NCI-H345 (cell line): ENCODE data around the gene GPER1.

Experiments
- DNase-seq: peaks from one replicate; lab custom pipeline; 2025; lab: John Stamatoyannopoulos, UW

The GPER1 gene

GRCh38 chr7:1054438-1054837 is 33.5 kb upstream of the GPER1 start:
- no peak for DNase-seq

DNA sequence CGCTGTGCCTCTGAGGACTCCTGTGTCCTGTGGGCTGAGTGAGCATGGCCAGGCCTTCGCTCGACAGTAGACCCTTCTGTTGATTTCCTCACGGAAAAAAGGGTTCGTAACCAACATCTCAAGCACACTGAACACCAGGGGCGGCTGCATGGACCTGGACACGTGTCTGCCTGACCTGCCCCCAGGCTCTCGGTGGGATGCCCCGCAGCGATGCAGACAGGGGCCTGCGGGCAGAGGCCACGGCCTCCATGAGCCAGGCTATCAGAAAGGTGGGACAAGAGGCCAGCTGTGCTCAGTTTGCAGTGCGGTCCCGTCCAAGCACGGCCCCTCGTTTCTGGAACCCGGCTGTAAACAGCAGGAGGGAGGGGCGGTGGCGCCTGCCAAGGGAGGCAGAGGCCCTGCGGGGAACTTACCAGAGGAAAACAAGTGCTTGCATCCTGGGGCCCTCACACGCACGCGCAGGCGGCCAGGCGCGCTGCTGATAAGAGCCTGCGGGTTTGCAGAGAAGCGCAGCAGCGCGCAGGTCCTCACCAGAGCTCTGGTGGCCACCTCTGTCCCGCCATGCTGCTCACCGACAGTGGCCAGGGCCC is 33.0 kb upstream of the GPER1 start:
- peak; percentile 72 for DNase-seq

- DNase-seq: no peak
Observed at GRCh38 chr7:1055491-1055955, 32.4 kb upstream of the GPER1 start.

- DNase-seq: no peak
Observed at GRCh38 chr7:1055956-1056784, 31.7 kb upstream of the GPER1 start.

GRCh38 chr7:1056785-1057410 is 31.0 kb upstream of the GPER1 start:
- DNase-seq: no peak

- no peak for DNase-seq
Observed at GRCh38 chr7:1057416-1058291, 30.3 kb upstream of the GPER1 start.

DNA sequence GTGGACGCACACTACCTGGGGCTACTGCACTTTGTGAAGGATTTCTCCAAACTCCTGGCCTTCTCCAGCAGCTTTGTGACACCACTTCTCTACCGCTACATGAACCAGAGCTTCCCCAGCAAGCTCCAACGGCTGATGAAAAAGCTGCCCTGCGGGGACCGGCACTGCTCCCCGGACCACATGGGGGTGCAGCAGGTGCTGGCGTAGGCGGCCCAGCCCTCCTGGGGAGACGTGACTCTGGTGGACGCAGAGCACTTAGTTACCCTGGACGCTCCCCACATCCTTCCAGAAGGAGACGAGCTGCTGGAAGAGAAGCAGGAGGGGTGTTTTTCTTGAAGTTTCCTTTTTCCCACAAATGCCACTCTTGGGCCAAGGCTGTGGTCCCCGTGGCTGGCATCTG is 29.6 kb upstream of the GPER1 start:
- DNase-seq: no peak

GRCh38 chr7:1058821-1059199 is 29.1 kb upstream of the GPER1 start:
- DNase-seq: no peak

DNA sequence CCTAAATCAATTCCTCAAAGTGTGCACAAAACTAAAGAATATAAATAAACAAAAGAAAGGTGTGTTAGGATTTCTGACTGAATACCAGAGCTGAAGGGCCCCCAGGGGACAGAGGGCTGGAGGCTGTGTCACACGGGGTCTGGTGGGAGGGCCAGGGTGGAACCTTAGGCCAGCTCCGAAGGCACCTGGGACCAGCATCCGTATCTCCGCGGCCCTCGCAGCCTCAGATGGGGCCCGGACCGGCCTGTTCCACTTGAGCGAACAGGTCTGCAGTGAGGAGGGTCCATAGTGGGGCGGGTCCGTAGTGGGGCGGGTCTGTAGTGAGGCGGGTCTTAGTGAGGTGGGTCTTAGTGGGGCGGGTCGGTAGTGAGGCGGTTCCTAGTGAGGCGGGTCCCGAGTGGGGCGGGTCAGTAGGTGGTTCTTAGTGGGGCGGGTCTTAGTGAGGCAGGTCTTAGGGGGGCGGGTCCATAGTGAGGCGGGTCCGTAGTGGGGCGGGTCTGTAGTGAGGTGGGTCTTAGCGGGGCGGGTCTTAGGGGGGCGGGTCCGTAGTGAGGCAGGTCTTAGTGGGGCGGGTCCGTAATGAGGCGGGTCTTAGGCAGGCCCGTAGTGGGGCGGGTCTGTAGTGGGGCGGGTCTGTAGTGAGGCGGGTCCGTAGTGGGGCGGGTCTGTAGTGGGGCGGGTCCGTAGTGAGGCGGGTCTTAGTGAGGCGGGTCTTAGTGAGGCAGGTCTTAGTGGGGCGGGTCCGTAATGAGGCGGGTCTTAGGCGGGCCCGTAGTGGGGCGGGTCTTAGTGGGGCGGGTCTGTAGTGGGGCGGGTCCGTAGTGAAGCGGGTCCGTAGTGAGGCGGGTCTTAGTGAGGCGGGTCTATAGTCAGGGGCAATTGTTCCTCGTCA is 28.5 kb upstream of the GPER1 start:
- DNase-seq: no peak

- no peak for DNase-seq
Observed at GRCh38 chr7:1060315-1061072, 27.4 kb upstream of the GPER1 start.

GRCh38 chr7:1061180-1061579 is 26.7 kb upstream of the GPER1 start:
- no peak for DNase-seq

DNA sequence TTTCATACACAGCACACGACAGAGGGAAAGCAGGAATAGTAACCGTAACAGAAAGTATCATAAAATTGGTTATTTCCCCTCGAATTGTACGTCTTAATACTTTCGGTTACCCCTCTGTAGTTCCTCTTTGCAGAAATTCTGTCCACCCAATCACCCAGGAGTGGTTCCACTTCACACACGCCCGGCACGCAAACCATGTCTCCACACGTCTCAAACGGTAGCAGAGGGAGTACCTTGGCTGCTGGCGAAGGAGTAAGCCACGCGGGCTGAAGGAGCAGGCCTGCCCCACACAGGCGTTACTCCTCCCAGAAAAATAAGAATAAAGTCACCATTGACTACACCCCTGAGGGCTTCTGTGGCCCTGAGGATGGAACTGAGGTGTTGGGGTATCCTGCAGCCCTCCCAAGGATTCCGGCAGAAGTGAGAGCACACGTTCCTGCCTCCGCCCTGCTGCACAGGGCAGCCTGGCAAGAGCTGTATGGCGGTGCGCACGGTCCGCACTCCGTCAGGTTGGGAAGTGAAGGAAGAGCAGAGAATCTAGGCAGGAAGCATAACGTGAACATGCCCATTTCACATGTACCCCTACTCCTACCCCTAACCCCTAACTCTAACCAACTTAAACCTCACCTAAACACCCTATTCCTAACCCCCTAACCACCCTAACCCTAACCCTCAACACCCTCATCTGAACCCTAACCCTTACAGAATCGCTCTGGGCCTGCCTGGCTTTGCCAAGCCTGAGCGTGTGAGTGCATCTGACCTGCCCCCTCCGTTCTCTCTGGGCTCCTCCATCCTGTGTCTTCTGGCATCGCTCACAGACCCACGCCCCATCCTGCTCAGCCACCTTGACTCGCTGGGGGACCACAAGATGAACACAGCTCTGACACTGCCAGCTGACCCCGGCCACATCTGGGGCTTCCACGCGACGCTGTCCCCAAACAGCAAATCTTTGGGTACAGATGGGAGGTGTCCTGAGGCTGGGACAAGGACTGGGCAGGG is 25.3 kb upstream of the GPER1 start:
- DNase-seq: no peak

DNA sequence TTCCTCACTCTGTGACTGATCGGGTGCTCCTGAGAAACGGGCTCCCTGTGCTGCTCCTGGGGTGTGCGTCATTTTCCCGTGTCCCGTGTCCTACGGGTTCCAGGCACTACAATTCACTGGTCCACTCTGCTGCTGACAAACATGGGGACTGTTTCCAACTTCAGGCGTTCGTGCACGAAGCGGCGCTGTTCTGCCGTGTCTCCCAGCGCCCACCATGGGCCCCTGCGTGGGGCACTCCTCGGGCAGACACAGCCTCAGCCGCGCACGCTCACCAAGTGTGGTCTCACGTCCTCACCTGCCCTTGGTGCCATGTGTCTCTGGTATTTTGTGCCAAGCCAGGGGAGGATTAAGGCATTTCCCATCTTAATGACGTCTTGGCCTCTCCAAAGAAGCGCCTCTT is 24.6 kb upstream of the GPER1 start:
- no peak for DNase-seq

DNA sequence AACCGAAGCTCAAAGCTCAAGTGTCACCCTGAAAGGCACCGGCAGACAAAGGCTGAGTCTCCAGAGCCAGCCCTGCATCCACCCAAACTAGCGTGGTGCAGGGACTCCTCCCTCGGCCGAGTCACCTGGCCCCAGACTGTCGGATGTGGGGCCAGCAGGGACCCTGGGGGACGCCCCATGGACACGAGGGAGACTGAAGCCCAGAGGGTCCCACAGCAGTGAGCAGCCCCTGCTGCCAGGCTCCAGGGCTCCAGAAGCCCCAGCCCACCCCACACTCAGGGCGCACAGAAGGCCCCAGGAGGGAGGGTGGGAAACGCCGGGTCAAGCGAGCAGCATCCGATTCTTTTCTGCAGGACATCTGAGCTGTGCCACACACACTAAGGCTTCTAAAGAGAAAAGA is 23.3 kb upstream of the GPER1 start:
- DNase-seq: no peak

GRCh38 chr7:1065263-1065584 is 22.7 kb upstream of the GPER1 start:
- DNase-seq: no peak

DNA sequence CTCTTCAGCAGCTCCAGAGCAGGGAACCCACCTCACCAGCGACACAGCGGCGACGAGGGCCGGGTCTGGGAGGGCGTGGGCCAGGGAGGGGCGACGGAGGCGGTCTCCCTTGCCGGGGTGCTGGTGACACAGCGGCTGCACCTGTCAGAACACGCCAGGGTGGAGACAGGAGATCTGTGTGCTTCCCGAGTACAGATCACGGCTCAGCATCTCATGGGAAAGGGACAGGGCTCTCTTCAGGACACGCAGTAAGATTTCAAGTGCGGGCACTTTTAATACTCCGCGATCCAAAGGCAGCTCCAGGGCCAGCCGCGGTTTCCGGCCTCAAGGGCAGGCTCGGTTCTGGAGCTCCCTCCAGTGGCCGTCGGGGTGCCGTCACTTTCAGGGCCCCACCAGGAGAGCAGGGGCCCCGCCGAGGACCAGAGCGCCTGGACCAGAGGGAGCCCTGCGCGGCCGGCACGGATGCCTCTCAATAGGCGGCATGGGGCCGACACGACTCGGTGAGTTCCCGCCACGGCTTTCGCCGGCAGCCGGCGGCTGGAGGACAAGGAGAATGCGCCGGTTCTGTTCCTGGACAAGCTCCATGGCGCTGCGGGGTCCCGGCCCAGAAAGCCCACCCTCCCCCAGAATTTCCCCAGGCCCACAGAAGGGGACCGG is 22.2 kb upstream of the GPER1 start:
- peak; percentile 29 for DNase-seq

DNA sequence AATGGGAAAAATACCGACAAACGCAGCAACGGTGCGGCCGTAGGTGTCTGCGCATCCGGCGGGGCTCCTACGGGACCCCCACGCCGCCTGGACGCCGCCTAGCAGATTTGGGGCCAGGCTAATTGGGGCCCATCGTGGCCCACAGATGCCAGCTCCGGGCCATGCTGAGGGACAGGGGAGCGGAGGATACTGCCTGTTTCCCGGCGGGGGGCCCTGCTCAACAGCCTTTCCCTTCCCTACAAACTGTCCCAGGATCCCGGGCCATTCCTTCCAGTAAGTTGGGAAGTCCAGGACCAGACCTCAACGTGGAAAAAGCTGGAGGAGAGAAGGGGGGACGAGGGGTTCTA is 21.7 kb upstream of the GPER1 start:
- DNase-seq: no peak

DNA sequence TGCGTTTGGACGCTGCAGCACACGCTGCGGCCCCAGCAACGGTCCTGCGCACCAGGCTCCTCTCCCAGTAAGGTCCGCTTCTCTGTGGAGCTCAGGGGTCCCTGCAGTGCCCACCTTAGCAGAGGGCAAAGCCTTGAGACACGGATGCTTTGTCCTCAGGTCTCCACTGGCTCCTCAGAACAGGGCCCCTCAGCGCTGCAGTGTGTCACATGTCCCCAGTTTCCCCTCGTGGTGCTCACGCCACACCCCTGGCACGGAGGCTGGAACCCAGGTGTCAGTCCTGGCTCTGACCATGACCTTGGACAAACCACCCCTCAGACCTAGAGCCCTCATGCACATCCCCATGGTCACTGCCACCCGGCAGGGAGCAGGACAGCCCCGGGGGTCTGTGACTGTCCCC is 19.9 kb upstream of the GPER1 start:
- DNase-seq: no peak

DNA sequence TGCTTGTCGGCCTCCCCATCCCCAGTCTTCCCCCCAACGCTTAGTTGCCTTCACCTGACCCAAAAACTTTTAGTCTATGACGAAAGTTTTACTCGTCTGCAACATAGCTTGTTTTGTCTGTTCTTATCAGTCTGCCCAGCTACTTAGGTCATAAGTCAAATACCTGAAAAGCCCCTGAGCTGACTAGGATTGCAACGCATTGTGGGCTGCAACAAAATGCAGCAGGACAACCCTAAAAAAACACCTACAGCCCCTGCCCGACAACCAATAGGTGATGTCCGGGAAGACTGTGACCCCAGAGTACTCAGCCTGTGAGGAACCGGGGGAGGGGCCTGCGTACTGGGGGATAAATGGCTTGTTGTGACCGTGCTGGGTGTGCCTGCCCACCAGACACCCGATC is 19.3 kb upstream of the GPER1 start:
- DNase-seq: no peak
